HCT116 (cell line): ENCODE results near the gene PRIM1. TPM values are rescaled to one million over a fixed set of nuclear protein-coding genes. Genes with fewer than 3 reads are reported as not detected.

Experiments
- ATAC-seq: fragments of 200-7000 bp; cut with Tn5 transposase; 2 replicates; pipeline ENCODE4 v1.9.1; 2020; ENCODE audit warnings: mild to moderate bottlenecking, moderate library complexity
- BruUV-seq: library from RNA; stranded (reverse); fragments of 400-500 nt; replicated peaks from 2 replicates; lab custom pipeline; 2021; lab: Mats Ljungman, UMichigan
- CTCF ChIA-PET: fragments of 300-600 bp; sonication (Branson Sonifier 250); formaldehyde crosslinking; loops from one replicate; lab custom pipeline; 2021; ENCODE audit warnings: antibody characterized with exemption; lab: Charles Lee
- POLR2A ChIA-PET: fragments of 300-600, 350-600 bp; sonication (Branson Sonifier 250); formaldehyde crosslinking; loops from one replicate; lab custom pipeline; 2021; ENCODE audit warnings: antibody characterized with exemption; lab: Charles Lee
- RAD21 ChIA-PET, 2 experiments: fragments of 300-600 bp; sonication (Branson Sonifier 250); formaldehyde crosslinking; loops; one replicate each; lab custom pipeline; 2023; ENCODE audit warnings: low total read pairs in 2 of 2; ENCODE audit not compliant: uncharacterized antibody in 2 of 2, unreplicated experiment in 2 of 2, low non-redundant PET in 1 of 2; lab: Charles Lee
- DNase-seq: peaks from one replicate; pipeline ENCODE4 v3.0.0-alpha.2; 2010; ENCODE audit warnings: low read depth, low spot score
- H2AFZ ChIP-seq: fragments of 200-600 bp; shearing (Covaris generic), sonication (generic); 2 replicates; pipeline ENCODE4 v1.6.1; 2017; ENCODE audit warnings: low read depth, mixed run types, mixed read lengths, antibody characterized with exemption, low read length; ENCODE audit not compliant: poor library complexity, severe bottlenecking
- H3K27ac ChIP-seq: 2 replicates; pipeline ENCODE4 v1.5.1; 2012; ENCODE audit warnings: low read depth, low read length
- H3K27me3 ChIP-seq: fragments of 200-600 bp; sonication (generic); 2 replicates; pipeline ENCODE4 v1.6.1; 2016; ENCODE audit warnings: mixed run types, low read length, mixed read lengths; ENCODE audit not compliant: insufficient read depth
- H3K36me3 ChIP-seq, 2 experiments: fragments of 200-500 bp in 1 of 2; fragments of 200-600 bp in 1 of 2; sonication (Bioruptor generic) in 1 of 2; sonication (generic) in 1 of 2; 2 replicates each; pipeline versions ENCODE4 v1.5.1 to v1.6.1; 2014 to 2016; ENCODE audit warnings: low read length in 2 of 2, inconsistent platforms in 1 of 2, mixed read lengths in 1 of 2, mixed run types in 1 of 2; ENCODE audit not compliant: insufficient read depth in 2 of 2, control insufficient read depth in 1 of 2
- H3K4me1 ChIP-seq, 2 experiments: fragments of 200-600 bp in 1 of 2; sonication (generic) in 1 of 2; 2 replicates each; pipeline versions ENCODE4 v1.5.1 to v1.6.1; 2012 to 2017; ENCODE audit warnings: low read length in 2 of 2, inconsistent platforms in 1 of 2, mild to moderate bottlenecking in 1 of 2, mixed read lengths in 1 of 2, mixed run types in 1 of 2, moderate library complexity in 1 of 2; ENCODE audit not compliant: insufficient read depth in 2 of 2, control insufficient read depth in 1 of 2
- H3K4me2 ChIP-seq: fragments of 200-600 bp; sonication (generic); 2 replicates; pipeline ENCODE4 v1.6.1; 2017; ENCODE audit warnings: mixed run types, low read length, mixed read lengths
- H3K4me3 ChIP-seq, 2 experiments: fragments of 200-600 bp in 1 of 2; sonication (generic) in 1 of 2; replicated peaks in 1 of 2; 2 replicates each; pipeline ENCODE4 v1.5.1; 2011 to 2016; ENCODE audit warnings: low read length in 2 of 2, control low read depth in 1 of 2, low read depth in 1 of 2, mild to moderate bottlenecking in 1 of 2, mixed read lengths in 1 of 2, mixed run types in 1 of 2
- H3K79me2 ChIP-seq: fragments of 200-600 bp; sonication (generic); 2 replicates; pipeline ENCODE4 v1.6.1; 2017; ENCODE audit warnings: mild to moderate bottlenecking, mixed run types, low read length, moderate library complexity, mixed read lengths; ENCODE audit not compliant: insufficient read depth
- H3K9ac ChIP-seq: fragments of 200-600 bp; sonication (generic); 2 replicates; pipeline ENCODE4 v1.6.1; 2016; ENCODE audit warnings: low read length, mixed read lengths
- H3K9me2 ChIP-seq: fragments of 200-600 bp; sonication (generic), shearing (Covaris generic); 2 replicates; pipeline ENCODE4 v1.6.1; 2017; ENCODE audit warnings: mixed run types, mild to moderate bottlenecking, moderate library complexity; ENCODE audit not compliant: insufficient read depth
- H3K9me3 ChIP-seq, 2 experiments: fragments of 200-500 bp in 1 of 2; fragments of 200-600 bp in 1 of 2; sonication (Bioruptor generic) in 1 of 2; sonication (generic) in 1 of 2; 2 replicates each; pipeline ENCODE4 v1.6.1; 2014 to 2017; ENCODE audit warnings: low read length in 2 of 2, mixed read lengths in 2 of 2, inconsistent platforms in 1 of 2, low read depth in 1 of 2, mild to moderate bottlenecking in 1 of 2, mixed run types in 1 of 2, moderate library complexity in 1 of 2; ENCODE audit not compliant: control insufficient read depth in 1 of 2, insufficient read depth in 1 of 2
- H4K20me1 ChIP-seq: fragments of 200-600 bp; sonication (generic), shearing (Covaris generic); 2 replicates; pipeline ENCODE4 v1.6.1; 2017; ENCODE audit warnings: mixed run types, mild to moderate bottlenecking, moderate library complexity; ENCODE audit not compliant: insufficient read depth
- ATF3 ChIP-seq: IDR thresholded peaks from 2 replicates; pipeline ENCODE4 v1.6.1; 2012
- CBX3 ChIP-seq: IDR thresholded peaks from 2 replicates; pipeline ENCODE4 v1.6.1; 2012; ENCODE audit warnings: low read depth
- CEBPB ChIP-seq: IDR thresholded peaks from 2 replicates; pipeline ENCODE4 v1.6.1; 2012; ENCODE audit warnings: low read depth
- ELF1 ChIP-seq: IDR thresholded peaks from 2 replicates; pipeline ENCODE4 v1.6.1; 2012; ENCODE audit warnings: low read depth, borderline replicate concordance
- EZH2phosphoT487 ChIP-seq: fragments of 200-600 bp; IDR thresholded peaks from 2 replicates; pipeline ENCODE4 v1.6.1; 2018; ENCODE audit warnings: antibody characterized with exemption, borderline replicate concordance
- FOSL1 ChIP-seq: IDR thresholded peaks from 2 replicates; pipeline ENCODE4 v1.6.1; 2012; ENCODE audit warnings: low read depth
- JUND ChIP-seq: IDR thresholded peaks from 2 replicates; pipeline ENCODE4 v1.6.1; 2012
- POLR2A ChIP-seq: IDR thresholded peaks from 2 replicates; pipeline ENCODE4 v1.7.0; 2011; ENCODE audit warnings: borderline replicate concordance; ENCODE audit not compliant: insufficient read depth, insufficient read length; ENCODE audit errors: extremely low read depth
- POLR2AphosphoS5 ChIP-seq: IDR thresholded peaks from 2 replicates; pipeline ENCODE4 v1.6.1; 2011; ENCODE audit warnings: mild to moderate bottlenecking, low read depth, low read length, moderate library complexity
- SP1 ChIP-seq: IDR thresholded peaks from 2 replicates; pipeline ENCODE4 v1.6.1; 2012; ENCODE audit warnings: low read depth
- SRF ChIP-seq: IDR thresholded peaks from 2 replicates; pipeline ENCODE4 v1.6.1; 2012; ENCODE audit warnings: low read depth
- TCF7L2 ChIP-seq: IDR thresholded peaks from 2 replicates; pipeline ENCODE4 v1.7.0; 2011; ENCODE audit warnings: borderline replicate concordance, inconsistent platforms; ENCODE audit not compliant: insufficient read depth, insufficient read length; ENCODE audit errors: extremely low read depth
- intact Hi-C: fragments of 100-400 bp; cut with micrococcal nuclease; formaldehyde crosslinking; loops from 2 replicates; pipeline ENCODE4 v1.10.0; 2022
- total RNA-seq: library from RNA; stranded (reverse); gene quantifications from one replicate; pipeline ENCODE4 v1.2.1, GENCODE V29; 2021; ENCODE audit not compliant: unreplicated experiment
- TF ChIP-seq, protein P1 (sequence below): IDR thresholded peaks from 2 replicates; pipeline ENCODE4 v1.6.1; 2012; ENCODE audit warnings: low read depth

The PRIM1 gene
- total RNA-seq, 1 experiment from 2014 or later: 53.3 TPM

DNA sequence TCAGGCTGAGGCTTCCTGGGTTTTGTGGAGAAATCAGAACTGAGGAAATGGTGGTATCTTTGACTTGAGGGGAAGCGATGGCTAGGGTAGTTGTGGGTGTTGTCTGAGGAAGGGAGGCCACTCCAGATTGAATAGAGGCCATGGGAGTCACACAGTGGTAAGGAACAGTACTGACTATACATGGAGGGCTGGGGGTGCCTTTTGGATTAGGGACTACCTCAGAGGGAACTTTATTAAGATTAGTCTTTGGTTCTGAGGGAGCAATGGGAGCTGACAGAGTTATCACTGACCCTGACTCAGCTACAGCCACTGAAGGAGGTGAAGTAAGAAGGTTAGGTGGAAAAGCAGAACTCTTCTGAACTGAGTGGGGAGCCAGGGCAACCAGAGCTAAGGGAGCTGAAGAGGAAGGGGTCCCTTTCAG lies 31.4 kb downstream of the PRIM1 start (continued):
- TF ChIP-seq SP1: no peak
- TF ChIP-seq, all 23 proteins: peak for 0

DNA sequence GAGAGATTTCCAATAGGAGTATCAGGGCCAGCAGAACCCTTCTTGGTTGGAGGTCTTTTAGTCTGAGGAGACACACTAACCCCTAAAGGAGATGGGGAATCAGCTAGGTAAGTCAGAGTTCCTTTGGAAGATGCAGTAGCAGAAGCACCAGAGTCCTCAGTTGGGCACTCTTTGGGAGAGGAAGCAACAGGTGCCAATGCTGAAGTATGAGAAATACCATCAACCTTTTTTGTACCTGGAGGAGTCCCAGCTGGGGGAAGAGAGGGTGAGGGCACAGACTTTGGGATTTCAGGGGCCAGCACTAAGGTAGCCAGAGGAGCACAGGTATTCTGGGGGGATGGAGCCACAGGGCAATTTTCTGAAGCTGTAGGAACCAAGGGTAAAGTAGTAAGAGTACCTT lies 33.1 kb downstream of the PRIM1 start:
- DNase-seq: no peak
- Histone ChIP-seq H3K4me3 (no peak overlapping the region), H3K9me3 (no peaks in the 10 kb centered on the region), H2AFZ (no peak overlapping the region), H3K79me2 (peaks cover 98% of the 10 kb centered on the region), H3K9me2 (no peaks in the 10 kb centered on the region), H3K27me3 (no peaks in the 10 kb centered on the region)
- no TSS peak for BruUV-seq
- CTCF ChIA-PET: no interaction called here
- peak; percentile 17; the same call in 1 of the 2 replicates for ATAC-seq
- no peak for TF ChIP-seq SP1
- no peak for TF ChIP-seq JUND
- TF ChIP-seq ATF3: no peak
- no peak for TF ChIP-seq POLR2A
- TF ChIP-seq, all 23 proteins: peak for 0
- Histone ChIP-seq H4K20me1 (peaks cover 65% of the 10 kb centered on the region; the same call in 1 of the 2 replicates), H3K9ac (no peak overlapping the region), H3K27ac (0 out of 2 replicates have a peak overlapping the region, but pooled peaks have one; percentile 28), H3K4me1 (peaks cover 16 to 32% of the 10 kb centered on the region in 2 experiments; a peak in 3 of 4 replicates), H3K36me3 (peaks cover 42 to 77% of the 10 kb centered on the region in 2 experiments), H3K4me2 (no peak overlapping the region)
- ChIA-PET POLR2A (interaction anchor here (0.7 to 2.5 kb wide), 3 partner anchors 9 to 201 kb away, joined by 3 to 6 read pairs (median 3); partner anchors contain the start of gene PTGES3), RAD21 (interaction anchor here in 1 of 2 experiments (0.6 kb wide), 1 partner anchor 393 kb away, joined by 3 read pairs; no protein-coding TSS in a partner anchor)
- intact Hi-C loops: no loop called here

DNA sequence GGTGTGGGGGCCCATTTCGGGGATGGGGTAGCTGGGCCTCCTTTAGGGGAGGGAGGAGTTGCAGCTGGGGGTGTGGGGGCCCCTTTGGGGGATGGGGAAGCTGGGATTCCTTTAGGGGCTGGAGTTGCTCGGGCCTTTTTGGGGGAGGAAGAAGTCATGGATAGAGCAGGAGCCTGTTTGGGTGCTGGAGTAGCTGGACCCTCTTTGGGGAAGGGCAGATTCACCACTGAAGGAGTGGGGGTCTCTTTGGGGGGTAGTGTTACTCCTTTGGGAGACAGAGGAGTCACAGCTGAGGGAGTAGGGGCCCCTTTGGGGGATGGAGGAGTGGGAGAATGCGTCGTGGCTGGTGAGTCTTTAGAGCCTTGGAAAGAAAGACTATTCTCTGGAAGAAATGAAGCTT lies 33.5 kb downstream of the PRIM1 start:
- POLR2A ChIA-PET: interaction anchor here (0.7 to 2.5 kb wide), 3 partner anchors 9 to 201 kb away, joined by 3 to 6 read pairs (median 3); partner anchors contain the start of gene PTGES3
- Histone ChIP-seq H3K9ac (no peak overlapping the region), H3K4me1 (peaks cover 16 to 28% of the 10 kb centered on the region in 2 experiments; a peak in 3 of 4 replicates), H3K4me2 (no peak overlapping the region), H3K27me3 (no peaks in the 10 kb centered on the region), H3K4me3 (no peak overlapping the region), H3K27ac (no peak overlapping the region), H4K20me1 (peaks cover 67% of the 10 kb centered on the region; the same call in 1 of the 2 replicates), H3K36me3 (peaks cover 46 to 77% of the 10 kb centered on the region in 2 experiments), H2AFZ (no peak overlapping the region), H3K9me2 (no peaks in the 10 kb centered on the region), H3K79me2 (peaks cover 98% of the 10 kb centered on the region), H3K9me3 (no peaks in the 10 kb centered on the region)
- ATAC-seq (no peak), DNase-seq (no peak)
- no TSS peak for BruUV-seq
- intact Hi-C loops: no loop called here
- CTCF ChIA-PET: no interaction called here
- RAD21 ChIA-PET: interaction anchor here in 1 of 2 experiments (0.6 kb wide), 1 partner anchor 393 kb away, joined by 3 read pairs; no protein-coding TSS in a partner anchor
- TF ChIP-seq JUND (no peak), CBX3 (no peak), POLR2AphosphoS5 (no peak), SP1 (no peak), ELF1 (no peak), POLR2A (no peak), EZH2phosphoT487 (no peak), FOSL1 (no peak), TCF7L2 (no peak), SRF (no peak), CEBPB (no peak)
- TF ChIP-seq, protein P1, sequence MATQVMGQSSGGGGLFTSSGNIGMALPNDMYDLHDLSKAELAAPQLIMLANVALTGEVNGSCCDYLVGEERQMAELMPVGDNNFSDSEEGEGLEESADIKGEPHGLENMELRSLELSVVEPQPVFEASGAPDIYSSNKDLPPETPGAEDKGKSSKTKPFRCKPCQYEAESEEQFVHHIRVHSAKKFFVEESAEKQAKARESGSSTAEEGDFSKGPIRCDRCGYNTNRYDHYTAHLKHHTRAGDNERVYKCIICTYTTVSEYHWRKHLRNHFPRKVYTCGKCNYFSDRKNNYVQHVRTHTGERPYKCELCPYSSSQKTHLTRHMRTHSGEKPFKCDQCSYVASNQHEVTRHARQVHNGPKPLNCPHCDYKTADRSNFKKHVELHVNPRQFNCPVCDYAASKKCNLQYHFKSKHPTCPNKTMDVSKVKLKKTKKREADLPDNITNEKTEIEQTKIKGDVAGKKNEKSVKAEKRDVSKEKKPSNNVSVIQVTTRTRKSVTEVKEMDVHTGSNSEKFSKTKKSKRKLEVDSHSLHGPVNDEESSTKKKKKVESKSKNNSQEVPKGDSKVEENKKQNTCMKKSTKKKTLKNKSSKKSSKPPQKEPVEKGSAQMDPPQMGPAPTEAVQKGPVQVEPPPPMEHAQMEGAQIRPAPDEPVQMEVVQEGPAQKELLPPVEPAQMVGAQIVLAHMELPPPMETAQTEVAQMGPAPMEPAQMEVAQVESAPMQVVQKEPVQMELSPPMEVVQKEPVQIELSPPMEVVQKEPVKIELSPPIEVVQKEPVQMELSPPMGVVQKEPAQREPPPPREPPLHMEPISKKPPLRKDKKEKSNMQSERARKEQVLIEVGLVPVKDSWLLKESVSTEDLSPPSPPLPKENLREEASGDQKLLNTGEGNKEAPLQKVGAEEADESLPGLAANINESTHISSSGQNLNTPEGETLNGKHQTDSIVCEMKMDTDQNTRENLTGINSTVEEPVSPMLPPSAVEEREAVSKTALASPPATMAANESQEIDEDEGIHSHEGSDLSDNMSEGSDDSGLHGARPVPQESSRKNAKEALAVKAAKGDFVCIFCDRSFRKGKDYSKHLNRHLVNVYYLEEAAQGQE: no peak
